Keratinocyte (primary cell): Measurements from ENCODE around the gene SORL1. TPM values are rescaled to one million over a fixed set of nuclear protein-coding genes. Genes with fewer than 3 reads are reported as not detected.

Experiments
- DNase-seq: peaks from one replicate; pipeline ENCODE4 v3.0.0-alpha.2; 2011; ENCODE audit warnings: low read depth, missing footprints, low spot score
- FAIRE-seq: peaks from 2 replicates; lab custom pipeline; 2011; peaks lifted over from hg19 to GRCh38; lab: Jason Lieb, UNC
- H2AFZ ChIP-seq: 2 replicates; pipeline ENCODE4 v1.6.0; 2012; ENCODE audit warnings: low read length, control low read depth, inconsistent platforms; ENCODE audit not compliant: control insufficient read depth
- H3K27ac ChIP-seq: 2 replicates; pipeline ENCODE4 v1.5.1; 2011; ENCODE audit warnings: low read length; ENCODE audit not compliant: control insufficient read depth, insufficient read depth
- H3K27me3 ChIP-seq: 3 replicates; pipeline ENCODE4 v1.6.0; 2011; ENCODE audit warnings: low read length; ENCODE audit not compliant: control insufficient read depth, insufficient read depth; ENCODE audit errors: extremely low read depth
- H3K36me3 ChIP-seq, 2 experiments: 2 replicates in 1 of 2; 3 replicates in 1 of 2; pipeline ENCODE4 v1.5.1; 2011; ENCODE audit warnings: low read length in 2 of 2, mild to moderate bottlenecking in 1 of 2; ENCODE audit not compliant: control insufficient read depth in 2 of 2, insufficient read depth in 2 of 2; ENCODE audit errors: extremely low read depth in 1 of 2
- H3K4me1 ChIP-seq: 3 replicates; pipeline ENCODE4 v1.5.1; 2011; ENCODE audit warnings: low read length; ENCODE audit not compliant: control insufficient read depth, insufficient read depth; ENCODE audit errors: extremely low read depth
- H3K4me2 ChIP-seq: 3 replicates; pipeline ENCODE4 v1.6.0; 2011; ENCODE audit warnings: low read depth, low read length; ENCODE audit not compliant: control insufficient read depth, insufficient read depth; ENCODE audit errors: extremely low read depth
- H3K4me3 ChIP-seq, 3 experiments: fragments of 200-600 bp in 1 of 3; sonication (generic) in 1 of 3; 2 replicates in 2 of 3; 3 replicates in 1 of 3; pipeline ENCODE4 v1.5.1; 2011 to 2016; ENCODE audit warnings: low read length in 3 of 3, mild to moderate bottlenecking in 3 of 3, control low read depth in 2 of 3, inconsistent platforms in 1 of 3, low read depth in 1 of 3, mixed read lengths in 1 of 3, mixed run types in 1 of 3, moderate library complexity in 1 of 3; ENCODE audit not compliant: control insufficient read depth in 2 of 3, insufficient read depth in 2 of 3; ENCODE audit errors: extremely low read depth in 1 of 3
- H3K79me2 ChIP-seq: 2 replicates; pipeline ENCODE4 v1.6.0; 2012; ENCODE audit warnings: low read length; ENCODE audit not compliant: control insufficient read depth, insufficient read depth
- H3K9ac ChIP-seq: 3 replicates; pipeline ENCODE4 v1.6.0; 2011; ENCODE audit warnings: low read length; ENCODE audit not compliant: control insufficient read depth, insufficient read depth; ENCODE audit errors: extremely low read depth
- H3K9me1 ChIP-seq: 3 replicates; pipeline ENCODE4 v1.6.0; 2011; ENCODE audit warnings: low read length; ENCODE audit not compliant: control insufficient read depth, insufficient read depth; ENCODE audit errors: extremely low read depth
- H3K9me3 ChIP-seq: 2 replicates; pipeline ENCODE4 v1.5.1; 2012; ENCODE audit warnings: low read depth, low read length; ENCODE audit not compliant: control insufficient read depth
- H4K20me1 ChIP-seq: 3 replicates; pipeline ENCODE4 v1.6.0; 2011; ENCODE audit warnings: low read length; ENCODE audit not compliant: control insufficient read depth, insufficient read depth; ENCODE audit errors: extremely low read depth
- CTCF ChIP-seq, 3 experiments: IDR thresholded peaks in 1 of 3; conservative IDR thresholded peaks in 1 of 3; optimal IDR thresholded peaks in 1 of 3; 2 replicates in 2 of 3; 3 replicates in 1 of 3; pipeline versions ENCODE3 to v1.5.1; 2011; ENCODE audit warnings: low read length in 3 of 3, mild to moderate bottlenecking in 3 of 3, moderate library complexity in 2 of 3, control low read depth in 1 of 3, inconsistent platforms in 1 of 3; ENCODE audit not compliant: insufficient read depth in 2 of 3; ENCODE audit errors: extremely low read depth in 1 of 3
- EZH2 ChIP-seq: IDR thresholded peaks from one replicate; pipeline ENCODE4 v1.6.1; 2012; ENCODE audit warnings: inconsistent platforms, mild to moderate bottlenecking, low read length, moderate library complexity
- dilution Hi-C: fragments of 300-500 bp; cut with MboI; formaldehyde crosslinking; loops from one replicate; pipeline ENCODE4 v1.7.0; 2020; ENCODE audit warnings: low sequenced_read_pairs; ENCODE audit not compliant: extremely low pct_ligation_motif_present
- polyA plus RNA-seq, 5 experiments: library from polyadenylated mRNA; depleted of rRNA in 3 of 5; stranded (reverse) in 3 of 5; stranded (forward) in 1 of 5; unstranded in 1 of 5; fragments of >200 nt; gene quantifications; 1 replicate in 1 of 5; 2 replicates in 3 of 5; 3 replicates in 1 of 5; pipeline versions ENCODE4 v1.2.1 to v1.2.3, GENCODE V29; 2011 to 2012; ENCODE audit warnings: missing spikeins in 2 of 5, low read depth in 1 of 5, low replicate concordance in 1 of 5

Gene SORL1
- polyA plus RNA-seq, 1 donor (not counting 4 experiments of a cell fraction or from before 2014, with no cell fraction given): 38.9 TPM

GRCh38 chr11:121478226-121478894, 26.2 kb downstream of the SORL1 start:
- Histone ChIP-seq H3K4me3 (no peak overlapping the region), H3K9ac (no peak overlapping the region), H3K4me1 (peaks cover 16% of the 10 kb centered on the region), H3K27ac (no peak overlapping the region), H3K9me3 (no peaks in the 10 kb centered on the region), H3K79me2 (no peaks in the 10 kb centered on the region), H4K20me1 (no peaks in the 10 kb centered on the region), H2AFZ (no peak overlapping the region), H3K4me2 (no peak overlapping the region), H3K27me3 (no peaks in the 10 kb centered on the region), H3K36me3 (peaks cover 0 to 3% of the 10 kb centered on the region in 2 experiments), H3K9me1 (no peaks in the 10 kb centered on the region)
- dilution Hi-C loops: no loop called here
- DNase-seq (no peak), FAIRE-seq (no peak)
- TF ChIP-seq EZH2 (no peak), CTCF (optimal IDR thresholded peaks at IDR 0.05 in 1 of 3, IDR thresholded peaks at IDR 0.05 in 1 of 3, conservative IDR thresholded peaks at IDR 0.05 in 1 of 3; ENCODE audit: extremely low read depth in 1 of 3, insufficient read depth in 2 of 3, low read length in 3 of 3) (no peak)

- H3K4me1 ChIP-seq: peaks cover 16% of the 10 kb centered on the region
- no peak for TF ChIP-seq EZH2
- dilution Hi-C loops: no loop called here
Observed at GRCh38 chr11:121478895-121479697, 27.0 kb downstream of the SORL1 start.

More at GRCh38 chr11:121478895-121479697, 27.0 kb downstream of the SORL1 start:
- Histone ChIP-seq H3K79me2 (no peaks in the 10 kb centered on the region), H3K4me2 (no peak overlapping the region), H3K9me1 (no peaks in the 10 kb centered on the region), H3K27me3 (no peaks in the 10 kb centered on the region), H3K4me3 (no peak overlapping the region), H3K9ac (no peak overlapping the region), H3K9me3 (no peaks in the 10 kb centered on the region), H3K27ac (no peak overlapping the region), H2AFZ (no peak overlapping the region), H3K36me3 (peaks cover 0 to 3% of the 10 kb centered on the region in 2 experiments), H4K20me1 (no peaks in the 10 kb centered on the region)
- DNase-seq (no peak), FAIRE-seq (no peak)
